Measurements from ENCODE around the gene C1orf232.

DNA sequence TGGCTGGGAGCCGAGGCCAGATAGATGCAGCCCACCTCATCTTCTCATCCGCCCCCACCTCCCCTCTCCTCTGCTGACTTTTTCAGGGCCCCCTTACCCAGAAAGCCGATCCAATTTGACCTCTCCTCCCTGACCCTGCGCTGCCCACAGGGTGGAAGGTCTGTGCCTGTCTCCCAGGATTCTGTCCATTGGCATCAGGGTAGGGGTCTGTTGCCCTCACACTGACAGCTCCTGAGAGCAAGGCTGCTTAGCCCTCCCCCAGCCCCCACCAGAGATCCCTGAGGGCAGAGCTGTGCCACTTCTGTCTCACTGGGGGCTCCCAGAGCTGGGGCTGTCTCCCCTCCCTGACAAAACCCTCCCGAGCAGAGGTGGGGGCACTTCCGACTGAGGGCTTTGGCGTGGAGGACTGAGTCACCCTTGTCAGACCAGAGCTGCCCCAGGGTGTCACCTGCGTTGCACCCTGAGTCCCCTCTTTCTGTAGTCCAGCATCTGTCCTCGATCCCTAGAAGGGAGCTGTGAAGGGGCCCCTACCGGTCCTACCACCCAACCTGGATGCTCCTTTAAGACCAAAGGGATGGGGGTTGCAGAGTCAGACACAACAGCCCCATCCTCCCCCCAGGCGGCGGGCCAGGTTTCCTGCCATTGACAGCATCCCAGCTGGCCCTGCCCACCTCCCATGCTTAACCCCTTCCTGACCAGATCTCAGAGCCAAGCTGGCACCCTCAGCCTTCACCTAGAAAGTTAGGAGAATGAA lies 12.3 kb downstream of the C1orf232 start:
- TF ChIP-seq, protein P1, sequence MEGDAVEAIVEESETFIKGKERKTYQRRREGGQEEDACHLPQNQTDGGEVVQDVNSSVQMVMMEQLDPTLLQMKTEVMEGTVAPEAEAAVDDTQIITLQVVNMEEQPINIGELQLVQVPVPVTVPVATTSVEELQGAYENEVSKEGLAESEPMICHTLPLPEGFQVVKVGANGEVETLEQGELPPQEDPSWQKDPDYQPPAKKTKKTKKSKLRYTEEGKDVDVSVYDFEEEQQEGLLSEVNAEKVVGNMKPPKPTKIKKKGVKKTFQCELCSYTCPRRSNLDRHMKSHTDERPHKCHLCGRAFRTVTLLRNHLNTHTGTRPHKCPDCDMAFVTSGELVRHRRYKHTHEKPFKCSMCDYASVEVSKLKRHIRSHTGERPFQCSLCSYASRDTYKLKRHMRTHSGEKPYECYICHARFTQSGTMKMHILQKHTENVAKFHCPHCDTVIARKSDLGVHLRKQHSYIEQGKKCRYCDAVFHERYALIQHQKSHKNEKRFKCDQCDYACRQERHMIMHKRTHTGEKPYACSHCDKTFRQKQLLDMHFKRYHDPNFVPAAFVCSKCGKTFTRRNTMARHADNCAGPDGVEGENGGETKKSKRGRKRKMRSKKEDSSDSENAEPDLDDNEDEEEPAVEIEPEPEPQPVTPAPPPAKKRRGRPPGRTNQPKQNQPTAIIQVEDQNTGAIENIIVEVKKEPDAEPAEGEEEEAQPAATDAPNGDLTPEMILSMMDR (IDR thresholded peaks at IDR 0.05) = no peak
- TF ChIP-seq EZH2 (IDR thresholded peaks at IDR 0.05; ENCODE audit: borderline replicate concordance, insufficient read depth, low read depth, low read length, poor library complexity, severe bottlenecking) = no peak

All from B cell (primary cell).